MM.1S (cell line): ENCODE data around the gene HOXB5.

Experiments
- EZH2 ChIP-seq: fragments of 300-600 bp; sonication (generic); optimal IDR thresholded peaks from 2 replicates; pipeline ENCODE3; 2017; ENCODE audit warnings: low read depth, mild to moderate bottlenecking, antibody characterized with exemption, low read length, mixed read lengths
- EZH2phosphoT487 ChIP-seq: fragments of 300-600 bp; sonication (generic); IDR thresholded peaks from 2 replicates; pipeline ENCODE4 v1.6.1; 2018; ENCODE audit warnings: antibody characterized with exemption, low read length

DNA sequence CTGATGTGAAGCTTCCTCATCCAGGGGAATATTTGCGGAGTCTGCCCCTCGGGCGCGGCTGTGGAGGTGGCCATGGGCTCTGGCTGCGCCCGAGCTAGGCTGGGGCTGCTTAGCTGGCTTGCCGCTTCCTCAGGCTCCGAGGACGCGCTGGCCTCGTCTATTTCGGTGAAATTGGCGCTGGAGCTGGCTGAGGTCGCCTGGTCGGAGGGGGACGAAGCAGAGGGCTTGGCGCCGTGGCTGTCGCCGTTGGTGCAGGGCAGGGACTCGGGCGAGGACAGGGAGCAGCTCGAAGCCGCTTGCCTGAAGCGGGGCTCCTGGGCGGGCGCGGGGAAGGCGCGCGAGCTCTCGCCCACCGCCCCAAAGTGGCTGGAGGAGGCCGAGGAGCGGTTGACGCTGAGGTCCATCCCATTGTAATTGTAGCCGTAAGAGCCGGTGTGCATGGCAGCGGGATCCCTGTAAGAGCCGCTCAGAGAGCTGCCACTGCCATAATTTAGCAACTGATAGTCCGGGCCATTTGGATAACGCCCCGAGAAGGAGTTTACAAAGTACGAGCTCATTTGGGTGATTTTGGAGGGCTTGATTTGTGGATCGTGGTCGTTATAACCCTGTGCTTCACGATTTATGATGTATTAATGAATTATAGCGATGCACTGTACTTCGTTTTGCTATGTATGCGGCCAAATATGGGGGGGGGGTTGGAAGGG, at the start of gene HOXB5:
- no peak for TF ChIP-seq EZH2phosphoT487
- no peak for TF ChIP-seq EZH2
